OCI-M2 (cell line): ENCODE measurements around the gene SLC44A5.
"Not testable (repeated sequence)": the region's sequence is repeated elsewhere in the genome, so short reads cannot be mapped to it uniquely, and the experiment has no call there.

Source experiments
- DNase-seq: peaks from one replicate; lab custom pipeline; 2025; ENCODE audit not compliant: unreplicated experiment; lab: John Stamatoyannopoulos, UW

SLC44A5 gene

DNA sequence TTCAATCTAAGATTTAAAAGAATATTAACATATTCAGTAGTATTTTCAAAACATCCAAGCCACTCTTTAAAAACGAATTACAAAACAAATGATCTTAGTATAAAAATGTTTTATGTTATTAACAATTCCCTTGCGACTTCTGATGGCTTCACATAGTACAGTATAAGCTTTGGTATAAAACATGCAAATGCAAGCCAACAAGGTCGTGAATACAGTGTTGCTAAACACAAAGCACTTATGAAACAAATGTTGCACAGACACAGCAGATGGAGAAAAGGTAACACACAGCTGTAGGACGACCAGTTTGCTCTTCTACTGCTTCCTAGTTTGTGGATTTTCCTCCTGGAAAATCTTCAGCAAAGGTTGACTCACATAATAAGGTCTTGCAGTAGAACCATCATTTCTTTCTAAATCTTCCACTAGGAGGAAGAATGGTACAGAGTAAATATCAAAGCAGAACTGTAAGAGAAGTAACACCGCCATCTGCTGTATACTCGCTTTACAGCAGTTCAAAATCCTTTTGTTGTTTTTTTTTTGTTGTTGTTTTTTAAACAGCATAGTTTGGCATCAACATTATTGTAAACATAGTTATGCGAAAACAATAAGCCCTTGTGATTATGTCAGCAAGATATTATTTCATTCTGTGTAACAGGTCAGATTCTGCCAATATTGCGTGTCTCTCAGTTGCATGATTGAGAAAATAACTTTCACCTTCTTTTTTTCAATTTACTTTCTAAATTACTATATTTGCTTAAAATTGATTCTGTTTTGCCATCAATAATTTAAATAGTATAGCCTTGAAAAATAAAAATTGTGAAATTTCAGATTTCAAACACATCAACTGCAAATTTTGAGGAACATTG lies 407.3 kb downstream of the SLC44A5 start:
- DNase-seq = no peak

- no peak for DNase-seq
These were observed 408.2 kb downstream of the SLC44A5 start for GRCh38 chr1:75202751-75203150.

GRCh38 chr1:75198761-75199160 lies 412.2 kb downstream of the SLC44A5 start:
- no peak for DNase-seq

GRCh38 chr1:75198163-75198562 lies 412.8 kb downstream of the SLC44A5 start:
- no peak for DNase-seq

- no peak for DNase-seq
These were observed 422.0 kb downstream of the SLC44A5 start for GRCh38 chr1:75188892-75189291.

DNA sequence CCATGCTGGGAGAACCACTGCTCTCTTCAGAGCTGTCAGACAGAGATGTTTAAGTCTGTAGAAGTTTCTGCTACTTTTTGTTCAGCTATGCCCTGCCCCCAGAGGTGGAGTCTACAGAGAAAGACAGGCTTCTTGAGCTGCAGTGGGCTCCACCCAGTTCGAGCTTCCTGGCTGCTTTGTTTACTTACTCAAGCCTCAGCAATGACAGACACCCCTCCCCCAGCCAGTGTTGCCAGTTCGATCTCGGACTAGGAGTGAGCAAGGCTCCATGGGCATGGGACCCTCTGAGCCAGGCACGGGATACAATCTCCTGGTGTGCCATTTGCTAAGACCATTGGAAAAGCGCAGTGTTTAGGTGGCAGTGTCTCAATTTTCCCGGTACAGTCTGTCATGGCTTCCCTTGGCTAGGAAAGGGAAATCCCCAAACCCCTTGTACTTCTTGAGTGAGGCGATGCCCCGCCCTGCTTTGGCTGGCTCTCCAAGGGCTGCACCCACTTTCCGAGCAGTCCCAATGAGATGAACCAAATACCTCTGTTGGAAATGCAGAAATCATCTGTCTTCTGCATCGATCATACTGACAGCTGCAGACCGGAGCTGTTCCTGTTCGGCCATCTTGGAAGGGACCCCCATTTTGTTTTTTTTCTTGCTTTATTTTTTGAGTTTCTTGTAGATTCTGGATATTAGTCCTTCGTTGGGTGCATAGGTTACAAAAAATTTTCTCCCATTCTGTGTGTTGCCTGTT lies 429.5 kb downstream of the SLC44A5 start:
- not testable (repeated sequence) for DNase-seq

GRCh38 chr1:75174031-75174760 lies 436.7 kb downstream of the SLC44A5 start:
- DNase-seq = no peak

GRCh38 chr1:75172556-75172955 lies 438.4 kb downstream of the SLC44A5 start:
- no peak for DNase-seq

GRCh38 chr1:75171876-75172275 lies 439.0 kb downstream of the SLC44A5 start:
- DNase-seq = no peak

GRCh38 chr1:75170981-75171380 lies 439.9 kb downstream of the SLC44A5 start:
- DNase-seq = no peak

- DNase-seq = no peak
These were observed 440.9 kb downstream of the SLC44A5 start for GRCh38 chr1:75170011-75170410.

GRCh38 chr1:75166821-75167220 lies 444.1 kb downstream of the SLC44A5 start:
- no peak for DNase-seq

GRCh38 chr1:75165264-75165663 lies 445.6 kb downstream of the SLC44A5 start:
- DNase-seq = no peak

DNA sequence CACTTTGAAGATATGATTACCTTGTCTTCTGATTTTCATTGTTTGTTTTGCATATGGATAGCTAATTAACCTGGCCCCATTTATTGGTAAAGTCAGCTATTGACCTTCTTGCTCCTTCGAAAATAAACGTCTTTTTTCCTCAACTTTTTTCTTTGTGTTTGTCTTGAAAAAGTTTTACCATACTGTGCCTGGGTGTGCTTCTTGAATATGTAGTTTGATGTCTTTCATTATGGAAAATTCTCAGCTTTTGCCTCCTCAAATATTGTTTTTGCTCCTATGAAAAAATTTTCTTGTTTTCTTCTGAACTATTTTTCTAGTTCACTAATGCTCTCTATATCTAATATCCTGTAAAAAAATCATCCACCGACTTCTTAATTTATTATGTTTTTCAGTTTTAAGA lies 451.8 kb downstream of the SLC44A5 start:
- no peak for DNase-seq
